ENCODE data around the gene NUDT2.
A peak's percentile ranks its signal among the peaks of the same experiment; 100 is the strongest.

NUDT2 gene

DNA sequence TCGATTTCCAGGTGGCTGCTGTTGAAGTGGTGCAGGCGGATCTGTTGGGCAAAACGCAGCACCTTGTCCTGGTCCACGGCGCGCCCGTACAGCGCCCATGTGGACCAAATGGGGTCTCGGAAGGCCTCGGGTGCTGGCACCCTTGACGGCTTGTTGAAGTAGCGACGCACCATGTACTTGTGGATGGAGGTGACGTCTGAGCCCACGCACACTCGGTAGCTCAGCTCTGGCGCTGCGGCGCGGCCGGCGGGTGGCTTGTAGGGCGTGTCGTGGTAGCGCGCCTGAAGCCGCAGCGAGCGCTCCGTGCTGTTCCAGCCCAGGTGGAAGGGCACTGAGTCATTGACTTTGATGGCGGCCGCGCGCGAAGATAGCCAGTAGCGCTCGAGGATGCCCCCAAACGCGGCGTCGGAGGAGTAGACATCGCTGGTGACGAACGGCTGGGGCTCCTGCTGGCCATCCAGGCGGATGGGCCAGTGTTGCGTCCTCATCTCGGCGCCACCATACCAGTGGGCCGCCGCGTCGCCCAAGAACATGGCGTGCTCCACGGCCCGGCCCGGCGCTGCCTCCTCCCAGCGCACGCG lies 42.6 kb downstream of the NUDT2 start:
- no peak overlapping the region for H3K4me3 ChIP-seq (ENCODE audit: low read length)
- no peak for DNase-seq (ENCODE audit: low read depth)
- TF ChIP-seq, protein P1, sequence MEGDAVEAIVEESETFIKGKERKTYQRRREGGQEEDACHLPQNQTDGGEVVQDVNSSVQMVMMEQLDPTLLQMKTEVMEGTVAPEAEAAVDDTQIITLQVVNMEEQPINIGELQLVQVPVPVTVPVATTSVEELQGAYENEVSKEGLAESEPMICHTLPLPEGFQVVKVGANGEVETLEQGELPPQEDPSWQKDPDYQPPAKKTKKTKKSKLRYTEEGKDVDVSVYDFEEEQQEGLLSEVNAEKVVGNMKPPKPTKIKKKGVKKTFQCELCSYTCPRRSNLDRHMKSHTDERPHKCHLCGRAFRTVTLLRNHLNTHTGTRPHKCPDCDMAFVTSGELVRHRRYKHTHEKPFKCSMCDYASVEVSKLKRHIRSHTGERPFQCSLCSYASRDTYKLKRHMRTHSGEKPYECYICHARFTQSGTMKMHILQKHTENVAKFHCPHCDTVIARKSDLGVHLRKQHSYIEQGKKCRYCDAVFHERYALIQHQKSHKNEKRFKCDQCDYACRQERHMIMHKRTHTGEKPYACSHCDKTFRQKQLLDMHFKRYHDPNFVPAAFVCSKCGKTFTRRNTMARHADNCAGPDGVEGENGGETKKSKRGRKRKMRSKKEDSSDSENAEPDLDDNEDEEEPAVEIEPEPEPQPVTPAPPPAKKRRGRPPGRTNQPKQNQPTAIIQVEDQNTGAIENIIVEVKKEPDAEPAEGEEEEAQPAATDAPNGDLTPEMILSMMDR (conservative IDR thresholded peaks at IDR 0.05; ENCODE audit: low read length): no peak

DNA sequence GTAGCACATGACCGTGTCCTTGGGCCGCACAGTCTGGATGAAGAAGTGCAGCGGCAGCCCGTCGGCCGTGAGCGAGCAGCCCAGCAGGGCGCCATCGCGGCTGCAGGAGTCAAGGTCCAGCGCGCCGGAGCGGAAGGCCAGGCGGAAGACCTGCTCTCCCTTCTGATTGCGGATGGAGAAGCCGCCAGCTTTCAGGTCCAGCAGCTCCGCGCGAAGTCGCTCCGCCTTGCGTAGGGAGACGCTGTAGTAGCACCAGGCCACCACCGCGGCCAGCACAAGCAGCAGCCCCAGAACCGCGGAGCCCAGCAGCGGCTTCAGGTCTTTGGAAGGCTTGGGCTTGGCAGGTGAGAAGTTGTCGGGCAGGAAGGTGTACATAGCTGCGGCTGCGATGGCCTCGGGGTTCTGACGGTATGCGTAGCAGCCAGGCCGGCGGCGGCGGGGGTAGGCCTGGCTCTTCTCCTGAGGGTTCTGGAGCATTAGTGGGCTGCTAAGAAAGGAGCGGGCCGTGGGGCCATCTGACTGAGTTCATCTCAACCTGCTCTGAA lies 43.2 kb downstream of the NUDT2 start:
- TF ChIP-seq, protein P1 (conservative IDR thresholded peaks at IDR 0.05; ENCODE audit: low read length): no peak
- no peak overlapping the region for H3K4me3 ChIP-seq (ENCODE audit: low read length)
- DNase-seq (ENCODE audit: low read depth): no peak

DNA sequence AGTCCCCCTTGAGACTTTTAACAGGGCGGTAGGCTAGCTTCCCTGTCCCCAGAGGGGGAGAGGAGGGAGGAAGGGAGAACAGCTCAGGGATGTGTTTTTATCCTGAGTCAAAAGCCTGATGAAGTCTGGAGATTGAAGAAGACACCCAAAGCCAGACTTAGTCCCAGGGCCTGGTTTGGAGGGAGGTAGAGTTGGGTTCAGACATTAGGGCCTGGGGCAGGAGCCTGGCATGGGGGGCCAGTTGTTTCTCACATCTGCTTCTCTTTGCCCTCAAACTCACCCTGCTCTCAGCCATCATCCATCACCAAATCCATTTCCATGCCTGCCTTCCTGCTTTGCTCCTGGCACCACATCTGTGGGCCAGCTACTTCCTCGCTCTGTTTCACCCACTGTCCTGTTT lies 44.4 kb downstream of the NUDT2 start:
- no peak overlapping the region for H3K4me3 ChIP-seq (ENCODE audit: low read length)
- DNase-seq (ENCODE audit: low read depth): no peak
- TF ChIP-seq, protein P1 (conservative IDR thresholded peaks at IDR 0.05; ENCODE audit: low read length): no peak

DNA sequence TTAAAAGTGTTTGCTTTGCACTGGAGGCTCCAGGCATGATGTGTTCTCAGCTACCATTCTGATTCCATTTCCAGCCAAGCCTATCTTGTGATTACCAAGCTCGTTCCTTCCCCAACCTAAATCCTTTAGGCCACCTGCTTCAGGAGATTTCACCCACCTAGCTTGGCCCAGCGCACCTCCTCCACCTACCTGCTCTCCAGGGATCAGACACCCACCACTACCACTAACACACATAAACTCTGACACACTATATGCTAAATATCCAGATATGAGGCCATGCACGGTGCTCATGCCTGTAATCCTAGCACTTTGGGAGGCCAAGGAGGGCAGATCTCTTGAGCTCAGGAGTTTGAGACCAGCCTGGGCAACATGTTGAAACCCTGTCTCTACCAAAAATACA lies 45.0 kb downstream of the NUDT2 start:
- DNase-seq (ENCODE audit: low read depth): no peak
- TF ChIP-seq, protein P1 (conservative IDR thresholded peaks at IDR 0.05; ENCODE audit: low read length): no peak
- no peak overlapping the region for H3K4me3 ChIP-seq (ENCODE audit: low read length)

DNA sequence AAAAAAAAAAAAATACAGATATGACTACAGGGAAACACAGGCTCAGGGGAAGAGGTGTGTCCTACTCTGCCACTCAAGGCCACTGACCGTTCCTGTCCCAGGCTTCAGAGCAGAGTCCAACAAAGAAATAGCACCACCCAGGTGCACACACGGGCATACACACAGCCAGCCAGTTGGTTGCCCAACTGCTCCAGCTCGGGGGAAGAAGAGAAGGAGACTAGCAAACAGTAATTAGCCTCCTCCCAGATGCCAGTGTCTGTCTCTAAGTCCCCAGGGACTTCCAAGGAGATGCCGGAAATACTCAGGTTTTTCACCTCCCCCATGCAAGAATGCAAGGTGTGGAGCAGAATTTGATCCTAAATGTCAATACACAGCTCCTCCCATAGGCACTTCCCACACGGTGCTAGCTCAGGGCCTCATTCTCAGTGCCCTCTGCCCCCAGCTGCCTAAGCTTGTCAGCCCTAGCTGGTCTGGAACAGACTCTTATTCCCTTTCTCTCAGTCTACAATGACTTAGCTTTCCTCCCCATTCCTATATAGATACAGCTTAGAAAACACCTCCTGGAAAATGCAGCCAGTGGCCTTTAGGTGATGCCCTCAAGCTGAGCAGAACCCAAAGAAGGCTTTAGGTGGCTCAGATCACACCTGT lies 45.7 kb downstream of the NUDT2 start:
- TF ChIP-seq, protein P1 (conservative IDR thresholded peaks at IDR 0.05; ENCODE audit: low read length): no peak
- no peak for DNase-seq (ENCODE audit: low read depth)

DNA sequence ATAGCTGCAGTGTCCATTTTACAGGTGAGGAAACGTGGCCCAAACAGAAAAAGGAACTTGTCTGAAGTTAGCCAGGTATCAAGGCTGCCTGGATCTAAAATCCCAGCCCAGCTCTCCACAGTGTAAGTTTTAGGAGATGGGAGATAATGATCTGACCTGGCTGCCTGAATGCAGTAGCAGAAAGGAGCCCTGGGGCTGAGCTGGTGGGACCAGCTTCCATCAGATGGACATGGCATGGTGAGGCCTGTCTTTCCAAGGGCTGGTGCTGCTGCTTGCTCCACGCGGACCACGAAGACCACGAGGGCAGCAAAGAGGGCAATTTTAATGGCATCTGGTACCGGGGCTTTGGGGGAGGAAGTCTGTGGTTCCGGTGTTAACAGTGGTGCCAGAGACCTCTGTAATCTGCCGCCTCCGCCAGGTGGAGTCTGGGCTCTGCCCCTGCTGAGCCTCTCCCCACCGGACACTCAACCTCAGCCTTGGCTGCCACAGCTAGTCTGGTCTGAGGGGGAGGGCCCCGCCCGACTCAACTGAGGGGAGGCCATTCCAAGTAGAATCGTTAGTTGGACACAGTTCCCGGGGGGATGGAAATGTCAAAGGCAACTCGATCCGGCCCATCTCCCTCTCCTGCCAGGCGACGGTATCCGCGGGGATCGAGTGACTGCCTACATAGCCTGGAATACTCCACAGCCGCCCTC lies 46.7 kb downstream of the NUDT2 start:
- TF ChIP-seq, protein P1 (conservative IDR thresholded peaks at IDR 0.05; ENCODE audit: low read length): no peak
- peak overlapping the region; percentile 71 for H3K4me3 ChIP-seq (ENCODE audit: low read length)
- DNase-seq (ENCODE audit: low read depth): no peak

More for the DNA sequence above, 45.7 kb downstream of the NUDT2 start:
- no peak overlapping the region for H3K4me3 ChIP-seq (ENCODE audit: low read length)

Measured in AG10803 (cell line).